IMR-90 (cell line): ENCODE results near the gene NLRC5. TPM values are rescaled to one million over a fixed set of nuclear protein-coding genes. Genes with fewer than 3 reads are reported as not detected.

Source experiments
- ATAC-seq: fragments of 200-7000 bp; cut with Tn5 transposase; 2 replicates; pipeline ENCODE4 v1.9.1; 2020; ENCODE audit warnings: low read depth, mild to moderate bottlenecking, moderate library complexity
- BruUV-seq: library from RNA; stranded (reverse); fragments of 400-500 nt; replicated peaks from 2 replicates; lab custom pipeline; 2021; lab: Mats Ljungman, UMichigan
- CTCF ChIA-PET: fragments of 300-600 bp; formaldehyde crosslinking; extraction: SDS; loops from one replicate; lab custom pipeline; 2021; ENCODE audit warnings: antibody characterized with exemption; lab: Yijun Ruan, JAX
- POLR2A ChIA-PET: fragments of 300-600 bp; sonication (Branson Sonifier 250); formaldehyde crosslinking; loops from one replicate; lab custom pipeline; 2022; ENCODE audit warnings: antibody characterized with exemption; ENCODE audit not compliant: unreplicated experiment; lab: Charles Lee
- DNase-seq: peaks from one replicate; pipeline ENCODE4 v3.0.0; 2013
- H2AFZ ChIP-seq: replicated peaks from 2 replicates; pipeline ENCODE3; 2013; ENCODE audit warnings: low read length, mild to moderate bottlenecking; ENCODE audit not compliant: poor library complexity
- H2AK5ac ChIP-seq: 2 replicates; pipeline ENCODE4 v1.6.1; 2013; ENCODE audit warnings: low read depth, low read length, inconsistent platforms
- H2AK9ac ChIP-seq: replicated peaks from 2 replicates; pipeline ENCODE3; 2013; ENCODE audit warnings: mild to moderate bottlenecking, low read depth, low read length, moderate library complexity; ENCODE audit not compliant: poor library complexity
- H2BK120ac ChIP-seq: 2 replicates; pipeline ENCODE4 v1.6.1; 2013; ENCODE audit warnings: low read depth, low read length, inconsistent platforms
- H2BK15ac ChIP-seq: 3 replicates; pipeline ENCODE4 v1.6.1; 2013; ENCODE audit warnings: low read depth, low read length, inconsistent platforms
- H2BK20ac ChIP-seq: 2 replicates; pipeline ENCODE4 v1.6.1; 2013; ENCODE audit warnings: low read depth, mild to moderate bottlenecking, inconsistent platforms, low read length, moderate library complexity
- H2BK5ac ChIP-seq: 2 replicates; pipeline ENCODE4 v1.6.1; 2013; ENCODE audit warnings: mild to moderate bottlenecking, low read depth, low read length, inconsistent platforms; ENCODE audit not compliant: poor library complexity, severe bottlenecking
- H3K14ac ChIP-seq: replicated peaks from 2 replicates; pipeline ENCODE4 v1.6.1; 2013; ENCODE audit warnings: low read depth, low read length, inconsistent platforms
- H3K18ac ChIP-seq: 2 replicates; pipeline ENCODE4 v1.6.1; 2013; ENCODE audit warnings: low read depth, low read length, control low read depth
- H3K23ac ChIP-seq: 2 replicates; pipeline ENCODE4 v1.6.1; 2013; ENCODE audit warnings: low read depth, low read length, inconsistent platforms
- H3K27ac ChIP-seq: 2 replicates; pipeline ENCODE4 v1.5.1; 2013; ENCODE audit warnings: mild to moderate bottlenecking, control low read depth, low read length; ENCODE audit not compliant: insufficient read depth
- H3K27me3 ChIP-seq: 2 replicates; pipeline ENCODE4 v1.6.1; 2013; ENCODE audit warnings: low read length; ENCODE audit not compliant: control insufficient read depth, insufficient read depth
- H3K36me3 ChIP-seq: 2 replicates; pipeline ENCODE4 v1.6.1; 2013; ENCODE audit warnings: low read length, mixed read lengths; ENCODE audit not compliant: control insufficient read depth, insufficient read depth
- H3K4ac ChIP-seq: 2 replicates; pipeline ENCODE4 v1.6.1; 2013; ENCODE audit warnings: low read depth, low read length, inconsistent platforms
- H3K4me1 ChIP-seq: 2 replicates; pipeline ENCODE4 v1.6.1; 2013; ENCODE audit warnings: low read length, mixed read lengths; ENCODE audit not compliant: control insufficient read depth, insufficient read depth
- H3K4me2 ChIP-seq: 2 replicates; pipeline ENCODE4 v1.6.1; 2013; ENCODE audit warnings: low read depth, mild to moderate bottlenecking, control low read depth, low read length, moderate library complexity
- H3K4me3 ChIP-seq: 2 replicates; pipeline ENCODE4 v1.5.1; 2013; ENCODE audit warnings: low read depth, mild to moderate bottlenecking, control low read depth, low read length, moderate library complexity; ENCODE audit not compliant: insufficient read depth
- H3K56ac ChIP-seq: 2 replicates; pipeline ENCODE4 v1.6.1; 2013; ENCODE audit warnings: low read length, inconsistent platforms; ENCODE audit not compliant: insufficient read depth; ENCODE audit errors: extremely low read depth
- H3K79me1 ChIP-seq, 2 experiments: 2 replicates each; pipeline ENCODE4 v1.6.1; 2013; ENCODE audit warnings: low read length in 2 of 2, inconsistent platforms in 1 of 2, low read depth in 1 of 2
- H3K9ac ChIP-seq: 2 replicates; pipeline ENCODE4 v1.6.1; 2013; ENCODE audit warnings: low read depth, low read length, control low read depth
- H3K9me1 ChIP-seq: 2 replicates; pipeline ENCODE4 v1.6.1; 2013; ENCODE audit warnings: low read length, inconsistent platforms; ENCODE audit not compliant: insufficient read depth
- H3K9me3 ChIP-seq: 2 replicates; pipeline ENCODE4 v1.6.1; 2013; ENCODE audit warnings: low read length; ENCODE audit not compliant: control insufficient read depth, insufficient read depth
- H4K20me1 ChIP-seq: 2 replicates; pipeline ENCODE4 v1.6.1; 2013; ENCODE audit warnings: low read length, inconsistent platforms; ENCODE audit not compliant: insufficient read depth
- H4K5ac ChIP-seq: 2 replicates; pipeline ENCODE4 v1.6.1; 2013; ENCODE audit warnings: mild to moderate bottlenecking, low read depth, low read length, control low read depth
- H4K8ac ChIP-seq, 2 experiments: 2 replicates each; pipeline ENCODE4 v1.6.1; 2013; ENCODE audit warnings: low read depth in 2 of 2, low read length in 2 of 2, control low read depth in 1 of 2, inconsistent platforms in 1 of 2
- H4K91ac ChIP-seq: 2 replicates; pipeline ENCODE4 v1.6.1; 2013; ENCODE audit warnings: low read depth, low read length, inconsistent platforms; ENCODE audit not compliant: insufficient read depth
- CEBPB ChIP-seq: IDR thresholded peaks from 2 replicates; pipeline ENCODE4 v1.6.1; 2012; ENCODE audit warnings: low read depth, low read length, improper control_type of control experiment
- CHD1 ChIP-seq: IDR thresholded peaks from 2 replicates; pipeline ENCODE4 v1.6.1; 2012; ENCODE audit warnings: low read depth, low read length, improper control_type of control experiment
- FOS ChIP-seq: fragments of 150-350 bp; IDR thresholded peaks from 2 replicates; pipeline ENCODE4 v1.6.1; 2016; ENCODE audit warnings: low read depth, low read length
- MAFK ChIP-seq: IDR thresholded peaks from 2 replicates; pipeline ENCODE4 v1.6.1; 2012; ENCODE audit warnings: low read depth, low read length, improper control_type of control experiment
- MAZ ChIP-seq: IDR thresholded peaks from 2 replicates; pipeline ENCODE4 v1.6.1; 2012; ENCODE audit warnings: low read depth, mild to moderate bottlenecking, low read length, improper control_type of control experiment, moderate library complexity, borderline replicate concordance
- MXI1 ChIP-seq: IDR thresholded peaks from 2 replicates; pipeline ENCODE4 v1.6.1; 2012; ENCODE audit warnings: low read depth, mild to moderate bottlenecking, low read length, moderate library complexity, borderline replicate concordance
- NFE2L2 ChIP-seq: fragments of 150-350 bp; IDR thresholded peaks from 2 replicates; pipeline ENCODE4 v1.6.1; 2016; ENCODE audit warnings: low read depth, mild to moderate bottlenecking, low read length
- POLR2A ChIP-seq: IDR thresholded peaks from 2 replicates; pipeline ENCODE4 v1.6.1; 2012; ENCODE audit warnings: mild to moderate bottlenecking, low read depth, low read length
- RCOR1 ChIP-seq: IDR thresholded peaks from 2 replicates; pipeline ENCODE4 v1.6.1; 2012; ENCODE audit warnings: mild to moderate bottlenecking, low read length, improper control_type of control experiment; ENCODE audit not compliant: insufficient replicate concordance
- RFX5 ChIP-seq: IDR thresholded peaks from 2 replicates; pipeline ENCODE4 v1.8.0; 2012; ENCODE audit warnings: low read depth, mild to moderate bottlenecking, low read length, moderate library complexity
- SMC3 ChIP-seq: fragments of 150-350 bp; IDR thresholded peaks from 2 replicates; pipeline ENCODE4 v1.6.1; 2016; ENCODE audit warnings: low read depth, mild to moderate bottlenecking, antibody characterized with exemption, low read length, moderate library complexity
- USF2 ChIP-seq: fragments of 150-350 bp; IDR thresholded peaks from 2 replicates; pipeline ENCODE4 v1.6.1; 2017; ENCODE audit warnings: mild to moderate bottlenecking, antibody characterized with exemption, low read length, low read depth
- WGBS, 2 experiments: methylation state at CpG; one replicate each; pipeline versions ENCODE4 v1.1.5 to v1.1.7; 2013; ENCODE audit warnings: missing lambda C conversion rate in 2 of 2; ENCODE audit not compliant: insufficient read length in 1 of 2; ENCODE audit errors: extremely low coverage in 2 of 2; 5-methylcytosine and 5-hydroxymethylcytosine counted together
- dilution Hi-C: fragments of 300-500 bp; cut with HindIII; formaldehyde crosslinking; loops from one replicate; pipeline ENCODE4 v1.14.3; 2018; ENCODE audit warnings: low sequenced_read_pairs; ENCODE audit not compliant: unreplicated experiment
- in situ Hi-C: fragments of 300-500 bp; cut with MboI; formaldehyde crosslinking; loops from 3 replicates; pipeline ENCODE4 v1.14.3; 2019; ENCODE audit warnings: low sequenced_read_pairs, inconsistent platforms, mixed read lengths
- intact Hi-C: fragments of 100-400 bp; cut with micrococcal nuclease; formaldehyde crosslinking; loops from 2 replicates; pipeline ENCODE4 v1.10.0; 2022
- polyA plus RNA-seq, 3 experiments: library from polyadenylated mRNA; depleted of rRNA; stranded (reverse); fragments of >200 nt; gene quantifications; 2 replicates each; pipeline ENCODE4 v1.2.3, GENCODE V29; 2012; ENCODE audit warnings: low replicate concordance in 1 of 3
- total RNA-seq: library from RNA; depleted of rRNA; stranded (reverse); fragments of >200 nt; gene quantifications from 2 replicates; pipeline ENCODE4 v1.2.3, GENCODE V29; 2012
- TF ChIP-seq, protein P1 (sequence below): fragments of 150-350 bp; IDR thresholded peaks from 2 replicates; pipeline ENCODE4 v1.6.1; 2016; ENCODE audit warnings: low read depth, mild to moderate bottlenecking, low read length, moderate library complexity, borderline replicate concordance
- TF ChIP-seq, protein P2 (sequence below): conservative IDR thresholded peaks from 2 replicates; pipeline ENCODE4 v1.5.1; 2012; ENCODE audit warnings: mild to moderate bottlenecking, low read depth, low read length, improper control_type of control experiment

NLRC5 gene
- total and polyA plus RNA-seq, 2 of the 4 experiments (the other 2 are of a cell fraction), result 9.1 to 14.9 TPM

DNA sequence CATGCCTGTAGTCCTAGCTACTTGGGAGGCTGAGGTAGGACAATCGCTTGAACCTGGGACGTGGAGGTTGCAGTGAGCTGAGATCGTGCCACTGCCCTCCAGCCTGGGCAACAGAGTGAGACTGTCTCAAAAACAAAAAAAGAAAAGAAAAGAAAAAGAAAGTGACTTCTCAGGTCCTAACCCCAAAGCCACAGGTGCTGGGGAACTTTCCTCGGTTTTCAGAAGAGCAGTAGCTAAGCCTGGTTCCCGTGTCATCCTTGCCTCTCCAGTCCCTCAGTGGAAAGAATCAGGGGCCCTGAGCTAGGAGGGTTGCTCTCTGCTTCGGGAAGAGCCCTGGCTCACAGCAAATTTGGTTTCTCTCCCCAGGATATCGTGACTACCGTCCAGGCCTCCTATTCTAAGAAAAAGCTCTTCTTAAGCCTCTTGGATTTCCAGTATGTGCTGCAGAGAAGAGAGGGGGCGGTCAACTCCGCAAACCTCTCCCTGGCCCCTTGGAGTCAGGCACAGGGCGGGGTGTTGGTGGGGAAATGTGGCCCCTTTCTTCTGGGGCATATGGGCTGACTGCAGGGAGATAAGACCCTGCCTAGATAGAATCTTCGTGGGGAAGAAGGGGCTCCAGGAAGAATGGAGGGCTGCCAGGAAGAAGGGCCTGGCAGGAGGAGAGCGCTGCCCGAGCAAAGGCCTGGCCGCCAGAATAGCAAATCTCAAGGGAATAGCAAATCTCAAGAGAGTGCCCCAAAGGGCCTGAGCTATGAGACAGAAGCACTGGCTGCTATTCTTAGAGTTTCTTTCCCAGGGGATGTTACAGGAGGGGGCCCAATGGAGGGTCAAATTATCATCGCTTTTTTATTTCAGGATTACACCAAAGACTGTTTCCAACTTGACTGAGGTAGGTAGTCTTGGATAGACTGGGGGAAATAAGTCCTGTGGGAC is 8.3 kb upstream of the NLRC5 start:
- Histone ChIP-seq H3K4me3 (no peak overlapping the region), H2AK5ac (no peak overlapping the region), H2BK120ac (no peak overlapping the region), H4K91ac (no peak overlapping the region), H3K4ac (no peak overlapping the region), H2BK5ac (no peak overlapping the region), H2BK20ac (no peak overlapping the region), H3K56ac (no peak overlapping the region), H3K4me1 (peaks cover 5% of the 10 kb centered on the region), H3K4me2 (no peak overlapping the region), H4K5ac (no peak overlapping the region), H2BK15ac (no peak overlapping the region), H3K36me3 (no peaks in the 10 kb centered on the region), H3K18ac (no peak overlapping the region), H4K20me1 (no peaks in the 10 kb centered on the region), H3K9ac (no peak overlapping the region), H2AFZ (no peak overlapping the region), H3K9me3 (no peaks in the 10 kb centered on the region), H3K79me1 (peaks cover 6 to 10% of the 10 kb centered on the region in 2 experiments; a peak in 3 of 4 replicates), H3K23ac (no peak overlapping the region), H3K27me3 (no peaks in the 10 kb centered on the region), H3K14ac (no peak overlapping the region), H3K9me1 (peaks cover 11% of the 10 kb centered on the region), H2AK9ac (no peak overlapping the region), H3K27ac (no peak overlapping the region), H4K8ac (no peak overlapping the region)
- no peak for ATAC-seq
- dilution Hi-C loops, result no loop called here
- intact Hi-C loops, result no loop called here
- in situ Hi-C loops, result no loop called here
- ChIA-PET POLR2A (no interaction called here), CTCF (no interaction called here)
- BruUV-seq, result no TSS peak
- DNase-seq, result no peak
- 62% methylated on average over 4 of the region's 16 CpGs; no CpG with 5 or more reads in 1 of the 2 experiments for WGBS, 2 experiments
- TF ChIP-seq NFE2L2 (no peak), RCOR1 (no peak), CHD1 (no peak), MXI1 (no peak), MAZ (no peak), USF2 (no peak), MAFK (no peak), CEBPB (no peak), FOS (no peak), SMC3 (no peak), RFX5 (no peak), POLR2A (no peak)
- TF ChIP-seq, protein P1, sequence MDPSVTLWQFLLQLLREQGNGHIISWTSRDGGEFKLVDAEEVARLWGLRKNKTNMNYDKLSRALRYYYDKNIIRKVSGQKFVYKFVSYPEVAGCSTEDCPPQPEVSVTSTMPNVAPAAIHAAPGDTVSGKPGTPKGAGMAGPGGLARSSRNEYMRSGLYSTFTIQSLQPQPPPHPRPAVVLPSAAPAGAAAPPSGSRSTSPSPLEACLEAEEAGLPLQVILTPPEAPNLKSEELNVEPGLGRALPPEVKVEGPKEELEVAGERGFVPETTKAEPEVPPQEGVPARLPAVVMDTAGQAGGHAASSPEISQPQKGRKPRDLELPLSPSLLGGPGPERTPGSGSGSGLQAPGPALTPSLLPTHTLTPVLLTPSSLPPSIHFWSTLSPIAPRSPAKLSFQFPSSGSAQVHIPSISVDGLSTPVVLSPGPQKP, result no peak
- TF ChIP-seq, protein P2, sequence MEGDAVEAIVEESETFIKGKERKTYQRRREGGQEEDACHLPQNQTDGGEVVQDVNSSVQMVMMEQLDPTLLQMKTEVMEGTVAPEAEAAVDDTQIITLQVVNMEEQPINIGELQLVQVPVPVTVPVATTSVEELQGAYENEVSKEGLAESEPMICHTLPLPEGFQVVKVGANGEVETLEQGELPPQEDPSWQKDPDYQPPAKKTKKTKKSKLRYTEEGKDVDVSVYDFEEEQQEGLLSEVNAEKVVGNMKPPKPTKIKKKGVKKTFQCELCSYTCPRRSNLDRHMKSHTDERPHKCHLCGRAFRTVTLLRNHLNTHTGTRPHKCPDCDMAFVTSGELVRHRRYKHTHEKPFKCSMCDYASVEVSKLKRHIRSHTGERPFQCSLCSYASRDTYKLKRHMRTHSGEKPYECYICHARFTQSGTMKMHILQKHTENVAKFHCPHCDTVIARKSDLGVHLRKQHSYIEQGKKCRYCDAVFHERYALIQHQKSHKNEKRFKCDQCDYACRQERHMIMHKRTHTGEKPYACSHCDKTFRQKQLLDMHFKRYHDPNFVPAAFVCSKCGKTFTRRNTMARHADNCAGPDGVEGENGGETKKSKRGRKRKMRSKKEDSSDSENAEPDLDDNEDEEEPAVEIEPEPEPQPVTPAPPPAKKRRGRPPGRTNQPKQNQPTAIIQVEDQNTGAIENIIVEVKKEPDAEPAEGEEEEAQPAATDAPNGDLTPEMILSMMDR, result no peak
